GM12873 (cell line): Measurements from ENCODE around the gene SLC29A4.

Source experiments
- TF ChIP-seq, protein P1 (sequence below): IDR thresholded peaks from 2 replicates; pipeline ENCODE4 v1.5.1; 2012; ENCODE audit warnings: low read depth, mild to moderate bottlenecking, moderate library complexity, low read length, control low read depth; ENCODE audit not compliant: insufficient read depth; ENCODE audit errors: missing control alignments

The SLC29A4 gene, protein sequence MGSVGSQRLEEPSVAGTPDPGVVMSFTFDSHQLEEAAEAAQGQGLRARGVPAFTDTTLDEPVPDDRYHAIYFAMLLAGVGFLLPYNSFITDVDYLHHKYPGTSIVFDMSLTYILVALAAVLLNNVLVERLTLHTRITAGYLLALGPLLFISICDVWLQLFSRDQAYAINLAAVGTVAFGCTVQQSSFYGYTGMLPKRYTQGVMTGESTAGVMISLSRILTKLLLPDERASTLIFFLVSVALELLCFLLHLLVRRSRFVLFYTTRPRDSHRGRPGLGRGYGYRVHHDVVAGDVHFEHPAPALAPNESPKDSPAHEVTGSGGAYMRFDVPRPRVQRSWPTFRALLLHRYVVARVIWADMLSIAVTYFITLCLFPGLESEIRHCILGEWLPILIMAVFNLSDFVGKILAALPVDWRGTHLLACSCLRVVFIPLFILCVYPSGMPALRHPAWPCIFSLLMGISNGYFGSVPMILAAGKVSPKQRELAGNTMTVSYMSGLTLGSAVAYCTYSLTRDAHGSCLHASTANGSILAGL

DNA sequence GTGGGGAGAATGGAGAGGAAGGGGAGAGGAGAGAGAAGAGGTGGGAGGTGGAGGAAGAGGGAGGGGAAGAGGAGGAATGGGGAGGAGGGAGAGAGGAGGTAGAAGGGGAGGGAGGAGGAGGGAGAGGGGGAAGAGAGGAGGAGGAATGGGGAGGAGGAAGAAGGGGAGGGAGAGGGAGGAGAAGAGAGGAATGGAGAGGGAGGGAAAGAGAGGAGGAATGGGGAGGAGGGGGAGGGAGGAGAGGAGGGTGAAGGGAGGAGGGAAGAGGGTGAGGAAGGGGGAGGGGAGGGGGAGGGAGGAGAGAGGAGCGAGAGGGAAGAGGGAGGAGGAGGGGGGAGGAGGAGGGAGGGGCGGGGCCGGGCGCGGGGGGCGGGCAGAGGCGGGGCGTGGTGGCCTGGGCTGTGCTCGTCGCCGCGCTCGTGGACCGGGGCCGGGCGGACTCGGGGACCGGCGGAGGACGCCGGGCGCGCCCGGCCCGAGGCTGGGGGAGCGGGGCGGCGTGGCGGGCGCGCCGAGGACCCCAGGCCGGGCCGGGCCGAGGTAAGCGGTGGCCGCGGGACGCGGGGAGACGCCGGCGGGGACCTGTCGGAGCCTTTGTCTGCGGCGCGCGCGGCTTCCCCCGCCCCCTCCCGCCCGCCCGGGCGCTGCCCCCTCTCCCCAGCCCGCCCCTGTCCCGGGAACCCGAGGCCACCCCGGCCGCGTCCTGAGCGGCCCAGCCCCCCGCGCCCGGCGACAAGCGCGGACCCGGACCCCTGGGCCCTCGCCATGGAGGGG, at the start of gene SLC29A4:
SLC29A4 (plus strand) TSS at position 401 of the 774 bp plus-strand sequence. CDS start 4,874 bp downstream, outside the sequence.
- TF ChIP-seq, protein P1, sequence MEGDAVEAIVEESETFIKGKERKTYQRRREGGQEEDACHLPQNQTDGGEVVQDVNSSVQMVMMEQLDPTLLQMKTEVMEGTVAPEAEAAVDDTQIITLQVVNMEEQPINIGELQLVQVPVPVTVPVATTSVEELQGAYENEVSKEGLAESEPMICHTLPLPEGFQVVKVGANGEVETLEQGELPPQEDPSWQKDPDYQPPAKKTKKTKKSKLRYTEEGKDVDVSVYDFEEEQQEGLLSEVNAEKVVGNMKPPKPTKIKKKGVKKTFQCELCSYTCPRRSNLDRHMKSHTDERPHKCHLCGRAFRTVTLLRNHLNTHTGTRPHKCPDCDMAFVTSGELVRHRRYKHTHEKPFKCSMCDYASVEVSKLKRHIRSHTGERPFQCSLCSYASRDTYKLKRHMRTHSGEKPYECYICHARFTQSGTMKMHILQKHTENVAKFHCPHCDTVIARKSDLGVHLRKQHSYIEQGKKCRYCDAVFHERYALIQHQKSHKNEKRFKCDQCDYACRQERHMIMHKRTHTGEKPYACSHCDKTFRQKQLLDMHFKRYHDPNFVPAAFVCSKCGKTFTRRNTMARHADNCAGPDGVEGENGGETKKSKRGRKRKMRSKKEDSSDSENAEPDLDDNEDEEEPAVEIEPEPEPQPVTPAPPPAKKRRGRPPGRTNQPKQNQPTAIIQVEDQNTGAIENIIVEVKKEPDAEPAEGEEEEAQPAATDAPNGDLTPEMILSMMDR: no peak

DNA sequence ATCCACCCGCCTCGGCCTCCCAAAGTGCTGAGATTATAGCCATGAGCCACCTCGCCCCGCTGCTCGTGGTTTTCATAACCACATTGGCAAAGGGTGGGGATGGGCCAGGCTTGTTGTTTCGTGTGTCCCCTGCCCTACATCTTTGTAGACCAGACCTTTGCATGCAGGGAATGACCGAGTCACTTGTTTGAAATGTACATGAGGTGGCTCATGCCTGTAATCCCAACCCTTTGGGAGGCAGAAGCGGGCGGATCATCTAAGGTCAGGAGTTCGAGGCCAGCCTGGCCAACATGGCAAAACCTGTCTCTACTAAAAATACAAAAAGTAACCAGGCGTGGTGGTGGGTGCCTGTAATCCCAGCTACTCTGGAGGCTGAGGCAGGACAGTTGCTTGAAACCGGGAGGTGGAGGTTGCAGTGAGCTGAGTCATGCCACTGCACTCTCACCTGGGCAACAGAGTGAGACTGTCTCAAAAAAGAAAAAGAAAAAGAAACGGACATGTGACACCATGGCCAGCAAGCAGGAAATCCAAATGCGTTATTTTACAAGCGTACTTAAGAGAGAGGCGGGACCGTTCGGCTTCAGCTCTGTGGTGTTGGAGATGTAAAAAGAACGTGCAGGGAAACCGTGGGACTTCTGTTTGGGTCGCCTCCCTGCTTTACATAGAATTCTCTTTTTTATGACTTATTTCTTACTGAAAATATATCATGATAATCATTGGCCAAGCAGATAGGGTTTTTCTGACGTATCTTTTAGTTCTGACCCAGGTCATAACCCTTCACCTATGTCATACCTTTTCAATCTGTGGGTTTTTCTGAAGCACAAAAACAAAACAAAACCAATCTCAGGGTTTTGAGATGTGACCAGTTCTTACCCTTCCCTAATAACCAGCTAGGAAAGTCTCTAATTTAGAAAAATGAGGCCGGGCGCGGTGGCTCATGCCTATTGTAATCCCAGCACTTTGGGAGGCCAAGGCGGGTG, 47.6 kb upstream of the SLC29A4 start:
- TF ChIP-seq, protein P1: no peak

DNA sequence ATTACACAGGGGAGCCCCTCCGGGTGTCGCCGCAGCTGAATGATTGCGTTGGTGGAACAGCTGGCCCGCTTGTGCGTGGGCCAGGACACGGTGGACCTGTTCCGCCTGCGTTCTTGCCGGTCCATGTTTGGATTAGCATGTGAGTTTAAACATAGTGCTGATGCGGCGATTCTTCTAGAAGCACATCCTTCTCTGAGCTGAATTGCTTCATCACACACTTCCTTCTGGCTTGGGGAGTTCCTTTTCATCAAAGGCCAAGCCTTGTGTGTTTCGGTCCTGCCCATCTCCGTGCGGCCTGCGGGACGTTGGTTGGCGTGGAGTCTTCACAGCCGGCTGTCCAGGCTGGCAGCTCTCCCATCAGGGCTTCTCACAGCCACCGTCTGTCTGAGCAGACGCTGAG, 45.5 kb upstream of the SLC29A4 start:
- TF ChIP-seq, protein P1: no peak

DNA sequence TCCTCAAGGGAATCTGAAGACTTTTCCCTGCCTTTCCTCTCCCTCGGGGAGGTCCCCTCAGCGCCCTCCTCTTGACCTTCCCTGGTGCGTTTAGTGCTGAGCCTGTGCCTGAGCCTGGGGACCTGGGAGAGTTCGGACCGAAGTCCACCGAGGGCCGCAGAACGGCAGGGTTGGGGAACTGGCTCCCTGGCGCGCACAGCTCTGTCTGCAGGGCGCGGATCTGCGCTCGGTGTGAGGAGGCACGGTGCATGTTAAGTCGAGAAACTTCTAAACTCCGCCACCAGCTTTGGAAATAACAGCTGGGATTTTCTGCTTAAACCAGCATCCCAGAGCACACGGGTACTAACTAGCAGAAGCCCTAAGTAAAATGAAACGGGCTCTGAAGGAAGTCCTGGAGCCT, 44.2 kb upstream of the SLC29A4 start:
- TF ChIP-seq, protein P1: no peak

DNA sequence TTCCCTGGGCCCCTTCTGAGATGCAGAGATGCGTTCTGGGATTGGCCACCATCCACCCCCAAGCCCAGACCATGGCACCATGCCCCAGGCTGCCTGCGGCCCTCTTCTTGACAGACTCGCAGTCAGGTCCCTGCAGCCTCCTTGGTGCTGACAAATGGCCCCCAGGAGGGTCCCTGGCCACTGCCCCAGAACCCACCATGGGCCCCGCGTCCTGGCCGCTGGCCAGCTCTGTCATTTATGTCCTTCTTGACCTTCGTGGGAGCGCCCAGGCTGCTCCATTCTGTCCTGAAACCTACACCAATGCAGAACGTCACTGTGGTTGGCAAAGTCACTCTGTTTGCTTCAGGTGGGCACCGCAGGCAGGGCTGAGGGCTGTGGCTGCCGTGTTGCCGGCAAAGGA, 39.5 kb upstream of the SLC29A4 start:
- TF ChIP-seq, protein P1: no peak

DNA sequence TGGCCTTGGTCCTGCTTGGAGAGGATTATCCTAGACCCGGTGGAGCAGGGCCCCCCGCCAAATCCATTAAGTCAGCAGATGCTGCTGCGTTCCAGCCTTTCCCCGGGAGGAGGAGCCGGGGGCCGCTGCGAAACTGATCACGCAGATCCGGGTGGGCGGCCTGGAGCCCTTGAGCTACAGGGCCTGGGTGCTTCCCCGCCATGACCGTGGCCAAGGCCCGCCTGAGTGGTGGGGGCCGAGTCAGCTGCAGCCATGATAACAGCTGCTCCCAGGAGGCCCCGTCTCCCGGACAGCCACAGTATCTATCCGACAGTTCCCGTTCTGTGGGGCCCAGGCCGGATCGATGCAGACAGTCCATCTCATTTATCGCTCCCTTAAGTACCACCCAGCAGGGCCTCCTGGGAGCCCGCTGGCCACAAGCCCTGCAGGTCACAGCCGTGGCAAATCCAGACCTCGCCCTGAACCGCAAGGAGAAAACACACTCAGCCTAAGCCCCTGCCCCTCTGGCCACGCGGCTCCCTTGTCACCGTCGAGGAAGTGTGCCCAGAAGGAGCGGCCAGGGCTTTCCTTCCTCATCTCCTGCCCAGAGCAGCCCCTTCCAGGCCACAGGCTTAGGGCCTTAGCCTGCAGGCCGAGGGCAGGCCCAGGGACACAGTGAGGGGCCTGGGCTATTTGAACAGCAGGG, 34.4 kb upstream of the SLC29A4 start:
- TF ChIP-seq, protein P1: no peak
